AG04450 (cell line): ENCODE data around the gene RANBP1. TPM values are rescaled to one million over a fixed set of nuclear protein-coding genes. Genes with fewer than 3 reads are reported as not detected.

Source experiments
- CTCF ChIA-PET: fragments of 300-600, 350-600 bp; formaldehyde crosslinking; extraction: SDS; loops from one replicate; lab custom pipeline; 2022; ENCODE audit warnings: antibody characterized with exemption, inconsistent platforms; lab: Charles Lee
- POLR2A ChIA-PET: fragments of 350-600 bp; formaldehyde crosslinking; extraction: SDS; loops from one replicate; lab custom pipeline; 2021; ENCODE audit warnings: antibody characterized with exemption, inconsistent platforms; lab: Yijun Ruan, JAX
- DNase-seq: peaks from one replicate; pipeline ENCODE4 v3.0.0-alpha.2; 2011; ENCODE audit warnings: low read depth, low spot score
- H3K27ac ChIP-seq: one replicate; pipeline ENCODE4 v1.5.1; 2012; ENCODE audit warnings: low read depth, low read length, control low read depth
- H3K27me3 ChIP-seq: one replicate; pipeline ENCODE4 v1.6.0; 2012; ENCODE audit warnings: low read length; ENCODE audit not compliant: control insufficient read depth, insufficient read depth
- H3K4me3 ChIP-seq: 2 replicates; pipeline ENCODE4 v1.5.1; 2011; ENCODE audit warnings: mild to moderate bottlenecking, low read depth, low read length, control low read depth
- H3K9me3 ChIP-seq: 2 replicates; pipeline ENCODE4 v1.5.1; 2012; ENCODE audit warnings: low read length; ENCODE audit not compliant: control insufficient read depth, insufficient read depth
- CTCF ChIP-seq: IDR thresholded peaks from 2 replicates; pipeline ENCODE4 v1.5.1; 2011; ENCODE audit warnings: low read depth, low read length, control low read depth, inconsistent platforms
- polyA plus RNA-seq: library from polyadenylated mRNA; depleted of rRNA; stranded (reverse); fragments of >200 nt; gene quantifications from 2 replicates; pipeline ENCODE4 v1.2.3, GENCODE V29; 2011

Gene RANBP1
- polyA plus RNA-seq, 1 experiment, result 154 TPM

GRCh38 chr22:20118300-20119020, 2.6 kb downstream of the RANBP1 start:
- no peaks in the 10 kb centered on the region for H3K27me3 ChIP-seq
- H3K27ac ChIP-seq, result no peak overlapping the region
- ChIA-PET POLR2A (interaction anchor here (2.7 kb wide), 1 partner anchor 11 kb away, joined by 12 read pairs; no protein-coding TSS in a partner anchor), CTCF (no interaction called here)
- DNase-seq, result no peak
- H3K4me3 ChIP-seq, result peak overlapping the region; percentile 82
- no peak for TF ChIP-seq CTCF
- H3K9me3 ChIP-seq, result no peaks in the 10 kb centered on the region; the same call in 1 of the 2 replicates

- Histone ChIP-seq H3K9me3 (no peaks in the 10 kb centered on the region; the same call in 1 of the 2 replicates), H3K27me3 (no peaks in the 10 kb centered on the region), H3K4me3 (no peak overlapping the region), H3K27ac (no peak overlapping the region)
- no peak for DNase-seq
- ChIA-PET POLR2A (no interaction called here), CTCF (no interaction called here)
- TF ChIP-seq CTCF, result no peak
Observed at GRCh38 chr22:20121856-20122415, 6.0 kb downstream of the RANBP1 start.

GRCh38 chr22:20123366-20124082, 7.6 kb downstream of the RANBP1 start:
- no peak overlapping the region for H3K4me3 ChIP-seq
- H3K27me3 ChIP-seq, result no peaks in the 10 kb centered on the region
- no peak for TF ChIP-seq CTCF
- no peak for DNase-seq
- CTCF ChIA-PET, result no interaction called here
- no peak overlapping the region for H3K27ac ChIP-seq
- POLR2A ChIA-PET, result no interaction called here
- no peaks in the 10 kb centered on the region; the same call in 1 of the 2 replicates for H3K9me3 ChIP-seq

GRCh38 chr22:20124083-20124787, 8.3 kb downstream of the RANBP1 start:
- ChIA-PET CTCF (no interaction called here), POLR2A (no interaction called here)
- H3K9me3 ChIP-seq, result no peaks in the 10 kb centered on the region; the same call in 1 of the 2 replicates
- no peak for DNase-seq
- no peaks in the 10 kb centered on the region for H3K27me3 ChIP-seq
- TF ChIP-seq CTCF, result no peak
- no peak overlapping the region for H3K4me3 ChIP-seq
- H3K27ac ChIP-seq, result no peak overlapping the region
